ENCODE data around the gene MS4A18.

The MS4A18 gene

DNA sequence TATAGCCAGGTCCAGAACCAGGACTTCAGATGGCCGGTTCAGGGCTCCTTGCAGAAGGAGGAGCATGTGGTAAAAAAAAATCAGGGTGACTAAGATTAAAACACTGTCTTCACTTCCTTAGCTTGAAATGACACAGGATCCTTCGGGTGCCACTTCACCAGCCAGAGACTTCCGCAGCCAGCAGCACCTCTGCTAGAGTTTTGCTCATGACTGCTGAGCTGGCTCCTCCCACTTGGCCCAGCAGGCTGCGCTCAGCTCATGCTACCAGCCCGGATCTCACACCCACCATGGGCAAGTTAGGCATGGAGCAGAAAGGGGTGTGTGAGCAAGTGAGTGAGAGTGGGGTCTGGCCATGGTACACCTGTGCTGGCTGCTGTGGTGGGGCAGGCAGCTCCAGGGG lies 6.6 kb upstream of the MS4A18 start:
- no peak overlapping the region for H3K27ac ChIP-seq
- TF ChIP-seq, protein P1, sequence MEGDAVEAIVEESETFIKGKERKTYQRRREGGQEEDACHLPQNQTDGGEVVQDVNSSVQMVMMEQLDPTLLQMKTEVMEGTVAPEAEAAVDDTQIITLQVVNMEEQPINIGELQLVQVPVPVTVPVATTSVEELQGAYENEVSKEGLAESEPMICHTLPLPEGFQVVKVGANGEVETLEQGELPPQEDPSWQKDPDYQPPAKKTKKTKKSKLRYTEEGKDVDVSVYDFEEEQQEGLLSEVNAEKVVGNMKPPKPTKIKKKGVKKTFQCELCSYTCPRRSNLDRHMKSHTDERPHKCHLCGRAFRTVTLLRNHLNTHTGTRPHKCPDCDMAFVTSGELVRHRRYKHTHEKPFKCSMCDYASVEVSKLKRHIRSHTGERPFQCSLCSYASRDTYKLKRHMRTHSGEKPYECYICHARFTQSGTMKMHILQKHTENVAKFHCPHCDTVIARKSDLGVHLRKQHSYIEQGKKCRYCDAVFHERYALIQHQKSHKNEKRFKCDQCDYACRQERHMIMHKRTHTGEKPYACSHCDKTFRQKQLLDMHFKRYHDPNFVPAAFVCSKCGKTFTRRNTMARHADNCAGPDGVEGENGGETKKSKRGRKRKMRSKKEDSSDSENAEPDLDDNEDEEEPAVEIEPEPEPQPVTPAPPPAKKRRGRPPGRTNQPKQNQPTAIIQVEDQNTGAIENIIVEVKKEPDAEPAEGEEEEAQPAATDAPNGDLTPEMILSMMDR (IDR thresholded peaks at IDR 0.05): no peak
- no peak for TF ChIP-seq ZFX (IDR thresholded peaks at IDR 0.05; ENCODE audit: borderline replicate concordance)

DNA sequence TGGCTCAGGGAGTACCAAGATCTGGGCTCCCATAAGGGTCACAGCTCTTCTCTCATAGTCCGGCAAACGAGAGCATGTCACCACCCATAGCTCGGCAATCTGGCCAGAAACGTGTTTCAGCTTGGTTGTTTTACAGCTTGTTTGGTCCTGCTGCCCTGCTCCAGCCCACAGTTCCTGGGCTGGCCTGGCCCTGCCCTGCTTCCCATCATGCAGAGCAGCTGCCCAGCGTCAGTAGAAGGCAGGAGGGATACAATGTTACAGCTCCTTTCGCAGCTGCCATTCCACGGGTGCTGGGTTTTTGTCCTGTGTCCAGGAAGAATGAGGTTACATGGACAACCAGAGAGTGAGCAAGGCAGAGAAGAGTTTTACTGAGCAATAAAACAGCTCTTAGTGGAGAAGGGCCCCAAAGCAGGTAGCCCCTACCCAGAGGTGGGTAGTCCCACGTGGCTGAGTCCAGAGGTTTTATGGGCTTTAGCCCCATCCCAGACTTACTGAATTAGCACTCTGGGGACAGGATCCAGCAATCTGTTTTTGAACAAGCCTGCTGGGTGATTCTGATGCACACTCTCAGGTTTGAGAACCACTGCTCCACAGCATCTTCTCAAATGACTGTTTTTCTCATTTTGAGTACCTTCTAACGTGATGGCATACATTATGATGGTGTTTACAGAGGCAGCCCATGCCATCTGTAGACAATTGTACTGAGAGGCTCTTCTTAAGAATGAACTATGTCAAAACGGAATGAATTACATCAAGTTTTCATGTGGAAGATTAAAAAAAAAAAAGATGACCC lies 5.8 kb upstream of the MS4A18 start:
- TF ChIP-seq, protein P1 (IDR thresholded peaks at IDR 0.05): no peak
- no peak for TF ChIP-seq ZFX (IDR thresholded peaks at IDR 0.05; ENCODE audit: borderline replicate concordance)
- no peak overlapping the region for H3K27ac ChIP-seq

DNA sequence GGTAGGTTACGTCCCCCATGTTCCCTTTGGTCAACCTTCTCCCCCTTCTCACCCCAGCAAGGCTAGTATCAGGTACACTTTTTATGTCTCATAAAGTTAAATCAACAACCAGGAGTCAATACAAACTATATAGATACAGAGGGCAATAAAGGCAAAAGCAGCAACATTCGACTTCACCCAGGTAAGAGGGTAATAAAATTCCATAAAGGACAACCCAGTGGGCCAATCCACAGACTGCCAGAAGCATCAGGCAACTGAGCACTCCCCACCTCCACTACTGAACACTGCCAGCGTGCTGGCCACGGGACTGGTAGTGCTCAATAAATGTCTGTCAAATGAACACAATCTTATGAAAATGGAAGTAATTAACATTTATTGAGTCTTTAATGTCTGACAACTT lies 5.1 kb upstream of the MS4A18 start:
- TF ChIP-seq, protein P1 (IDR thresholded peaks at IDR 0.05): no peak
- TF ChIP-seq ZFX (IDR thresholded peaks at IDR 0.05; ENCODE audit: borderline replicate concordance): no peak
- no peak overlapping the region for H3K27ac ChIP-seq

DNA sequence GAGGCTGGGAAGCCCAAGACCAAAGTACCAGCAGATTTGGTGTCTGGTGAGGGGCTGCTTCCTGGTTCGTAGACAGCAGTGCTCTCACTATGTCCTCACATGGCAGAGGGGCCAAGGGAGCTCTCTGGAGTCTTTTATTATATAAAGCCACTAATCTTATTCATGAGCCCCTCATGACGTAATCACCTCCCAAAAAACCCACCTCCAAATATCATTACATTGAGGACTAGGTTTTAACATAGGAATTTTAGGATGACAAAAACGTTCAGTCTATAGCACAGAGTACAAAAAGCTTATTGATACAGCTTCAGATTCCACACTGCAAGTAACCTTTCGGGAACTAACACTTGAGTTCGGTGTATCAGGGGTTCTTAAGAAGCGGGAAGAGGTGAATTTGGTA lies 4.1 kb upstream of the MS4A18 start:
- TF ChIP-seq ZFX (IDR thresholded peaks at IDR 0.05; ENCODE audit: borderline replicate concordance): no peak
- TF ChIP-seq, protein P1 (IDR thresholded peaks at IDR 0.05): no peak

DNA sequence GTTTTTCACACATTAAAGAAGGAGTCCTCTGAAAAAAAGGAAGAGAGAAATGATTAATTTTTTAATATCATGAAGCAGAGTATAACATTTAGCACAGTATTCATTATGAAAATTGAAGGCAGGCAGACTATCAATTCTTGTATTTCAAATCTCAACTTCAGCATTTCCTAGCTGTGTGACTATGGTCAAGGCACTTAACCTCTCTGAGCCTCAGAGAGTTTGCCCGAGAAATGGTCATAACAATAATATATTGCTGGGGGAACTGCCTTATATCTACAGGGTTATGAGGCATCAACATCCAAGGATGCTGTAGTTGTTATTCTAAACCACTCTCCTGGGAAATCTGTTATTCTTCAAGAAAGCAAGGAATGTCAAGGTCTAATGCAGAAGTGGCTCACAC lies 1.1 kb downstream of the MS4A18 start:
- TF ChIP-seq, protein P1 (IDR thresholded peaks at IDR 0.05): no peak
- TF ChIP-seq ZFX (IDR thresholded peaks at IDR 0.05; ENCODE audit: borderline replicate concordance): no peak
- H3K27ac ChIP-seq: no peak overlapping the region

More for the DNA sequence above, 4.1 kb upstream of the MS4A18 start:
- no peak overlapping the region for H3K27ac ChIP-seq

DNA sequence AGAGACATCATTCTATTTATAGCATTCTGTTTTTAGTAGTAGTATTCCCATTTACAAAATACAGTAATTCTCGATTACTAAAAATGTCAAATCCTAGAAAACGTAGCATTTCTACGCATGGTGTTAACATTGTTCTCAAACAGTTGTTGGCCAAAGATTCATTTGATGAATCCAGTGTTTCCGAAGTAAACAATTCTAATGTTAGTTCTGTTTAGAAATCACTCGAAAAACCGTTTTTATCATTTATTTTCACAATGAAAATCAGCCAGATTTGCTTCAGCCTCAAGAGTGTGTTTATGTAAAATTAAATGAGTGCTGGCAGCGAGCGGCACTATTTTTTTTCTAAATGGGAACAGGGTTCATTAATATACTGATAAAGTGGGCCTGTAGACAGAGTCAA lies 7.1 kb downstream of the MS4A18 start:
- no peak overlapping the region for H3K27ac ChIP-seq
- TF ChIP-seq, protein P1 (IDR thresholded peaks at IDR 0.05): no peak
- TF ChIP-seq ZFX (IDR thresholded peaks at IDR 0.05; ENCODE audit: borderline replicate concordance): no peak

DNA sequence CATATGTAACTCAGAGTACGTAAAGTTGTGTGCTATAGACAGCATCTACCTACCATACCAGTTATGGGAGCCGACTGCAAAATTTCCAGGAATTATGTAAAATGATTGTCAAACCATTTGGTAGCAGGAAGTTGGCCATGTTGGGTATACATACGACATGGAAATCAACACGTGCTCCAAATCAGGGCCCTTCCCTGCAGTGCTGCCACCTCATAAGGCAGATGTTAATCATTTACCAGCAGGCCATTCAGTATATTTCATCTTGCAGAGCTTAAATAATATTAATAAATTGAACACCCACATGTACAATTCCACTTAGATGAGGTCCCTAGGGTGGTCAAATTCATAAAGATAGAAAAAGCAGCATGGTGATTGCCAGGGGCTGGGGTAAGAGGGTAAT lies 9.8 kb downstream of the MS4A18 start:
- no peak for TF ChIP-seq ZFX (IDR thresholded peaks at IDR 0.05; ENCODE audit: borderline replicate concordance)
- TF ChIP-seq, protein P1 (IDR thresholded peaks at IDR 0.05): no peak
- no peak overlapping the region for H3K27ac ChIP-seq
